ENCODE measurements around the gene PROX1. TPM values are rescaled to one million over a fixed set of nuclear protein-coding genes. Genes with fewer than 3 reads are reported as not detected.

PROX1 gene
- total and polyA plus RNA-seq, 2 of the 8 experiments (the other 6 are each of a cell fraction or from before 2014, with no cell fraction given) = 0.30 to 2.0 TPM

DNA sequence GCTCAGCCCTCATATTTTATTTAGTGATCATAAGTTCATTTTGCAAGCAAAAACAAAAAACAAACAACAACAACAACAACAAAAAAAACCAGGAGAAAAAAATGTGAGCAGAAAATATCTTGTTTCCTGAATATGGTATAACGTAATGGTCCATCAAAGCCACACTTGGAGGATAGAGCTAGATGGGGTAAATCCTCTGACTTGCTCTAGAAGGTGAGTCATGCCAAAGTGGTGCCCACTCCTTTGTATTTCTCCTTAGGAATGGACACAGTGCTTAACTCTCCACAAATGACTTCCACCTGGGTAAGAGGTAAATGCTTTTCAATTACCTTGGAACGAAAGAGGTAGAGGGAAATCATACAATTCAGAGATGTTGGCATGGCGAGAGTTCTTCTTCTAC is 20.6 kb downstream of the PROX1 start (continued):
- TF ChIP-seq BCL11A (IDR thresholded peaks at IDR 0.05; ENCODE audit: low read depth in 2 of 2, low read length in 2 of 2) = no peak
- TF ChIP-seq EZH2 (IDR thresholded peaks at IDR 0.05; ENCODE audit: low read depth, low read length, severe bottlenecking) = no peak
- no peak for TF ChIP-seq NRF1 (IDR thresholded peaks at IDR 0.05; ENCODE audit: low read depth, low read length)
- no peak for TF ChIP-seq MAFK (IDR thresholded peaks at IDR 0.05; ENCODE audit: low read depth, low read length)
- no peak for TF ChIP-seq GABPA (IDR thresholded peaks at IDR 0.05; ENCODE audit: borderline replicate concordance, insufficient read depth, low read length)
- TF ChIP-seq, protein P1, sequence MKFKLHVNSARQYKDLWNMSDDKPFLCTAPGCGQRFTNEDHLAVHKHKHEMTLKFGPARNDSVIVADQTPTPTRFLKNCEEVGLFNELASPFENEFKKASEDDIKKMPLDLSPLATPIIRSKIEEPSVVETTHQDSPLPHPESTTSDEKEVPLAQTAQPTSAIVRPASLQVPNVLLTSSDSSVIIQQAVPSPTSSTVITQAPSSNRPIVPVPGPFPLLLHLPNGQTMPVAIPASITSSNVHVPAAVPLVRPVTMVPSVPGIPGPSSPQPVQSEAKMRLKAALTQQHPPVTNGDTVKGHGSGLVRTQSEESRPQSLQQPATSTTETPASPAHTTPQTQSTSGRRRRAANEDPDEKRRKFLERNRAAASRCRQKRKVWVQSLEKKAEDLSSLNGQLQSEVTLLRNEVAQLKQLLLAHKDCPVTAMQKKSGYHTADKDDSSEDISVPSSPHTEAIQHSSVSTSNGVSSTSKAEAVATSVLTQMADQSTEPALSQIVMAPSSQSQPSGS (IDR thresholded peaks at IDR 0.05; ENCODE audit: low read length) = no peak
- no peak for TF ChIP-seq CTBP2 (IDR thresholded peaks at IDR 0.05; ENCODE audit: borderline replicate concordance, insufficient read depth, insufficient read length, low read length)
- TF ChIP-seq, protein P2, sequence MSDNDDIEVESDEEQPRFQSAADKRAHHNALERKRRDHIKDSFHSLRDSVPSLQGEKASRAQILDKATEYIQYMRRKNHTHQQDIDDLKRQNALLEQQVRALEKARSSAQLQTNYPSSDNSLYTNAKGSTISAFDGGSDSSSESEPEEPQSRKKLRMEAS (IDR thresholded peaks at IDR 0.05) = no peak
- no peak for TF ChIP-seq GTF2F1 (IDR thresholded peaks at IDR 0.05; ENCODE audit: borderline replicate concordance, low read depth, low read length)
- no peak for TF ChIP-seq TAF7 (optimal IDR thresholded peaks at IDR 0.05; ENCODE audit: borderline replicate concordance, low read depth, low read length)
